Vagina (tissue), 2 donors: Measurements from ENCODE around the gene VSIR. TPM values are rescaled to one million over a fixed set of nuclear protein-coding genes. Genes with fewer than 3 reads are reported as not detected.

Experiments used
- DNase-seq, 2 donors: peaks; one replicate each; pipeline ENCODE4 v3.0.0-alpha.2; 2017; ENCODE audit errors: extremely low spot score in 2 of 2
- H3K27ac ChIP-seq: fragments of 200-600 bp; sonication (generic); one replicate; pipeline ENCODE4 v1.5.1; 2019
- H3K27me3 ChIP-seq: fragments of 200-600 bp; sonication (generic); one replicate; pipeline ENCODE4 v1.5.1; 2019
- H3K36me3 ChIP-seq, 2 donors: fragments of 200-600 bp; sonication (generic); one replicate each; pipeline ENCODE4 v1.5.1; 2017 to 2019
- H3K4me1 ChIP-seq: fragments of 200-600 bp; sonication (generic); one replicate; pipeline ENCODE4 v1.5.1; 2019
- H3K4me3 ChIP-seq, 2 donors: fragments of 200-600 bp; sonication (generic); 1 replicate in 1 of 2; 2 replicates in 1 of 2; pipeline ENCODE4 v1.5.1; 2016 to 2019
- H3K9me3 ChIP-seq: fragments of 200-600 bp; sonication (generic); one replicate; pipeline ENCODE4 v1.5.1; 2019
- CTCF ChIP-seq, 3 experiments: fragments of 450-650 bp in 2 of 3; fragments of 200-600 bp in 1 of 3; sonication (generic) in 1 of 3; IDR thresholded peaks; one replicate each; pipeline ENCODE4 v1.5.1; 2017 to 2019; ENCODE audit warnings: antibody characterized with exemption in 3 of 3, mild to moderate bottlenecking in 2 of 3, moderate library complexity in 2 of 3
- POLR2A ChIP-seq, 2 donors: fragments of 450-650 bp; IDR thresholded peaks; one replicate each; pipeline ENCODE4 v1.6.1; 2017; ENCODE audit warnings: antibody characterized with exemption in 2 of 2, mild to moderate bottlenecking in 2 of 2, moderate library complexity in 2 of 2
- POLR2AphosphoS5 ChIP-seq, 2 donors: sonication (generic); formaldehyde crosslinking; IDR thresholded peaks; one replicate each; pipeline ENCODE4 v1.9.0; 2017; ENCODE audit warnings: antibody characterized with exemption in 2 of 2, mild to moderate bottlenecking in 2 of 2, low read depth in 1 of 2; ENCODE audit not compliant: insufficient read depth in 1 of 2
- intact Hi-C: fragments of 100-400 bp; cut with DNase I; formaldehyde crosslinking; loops from one replicate; pipeline ENCODE4 v1.15.1; 2023
- total RNA-seq: library from RNA; depleted of rRNA; stranded (reverse); fragments of >200 nt; gene quantifications from one replicate; pipeline ENCODE4 v1.2.3, GENCODE V29; 2016

Gene VSIR
- total RNA-seq, 1 donor from 2014 or later = 96.5 TPM

- Histone ChIP-seq H3K4me1 (peaks cover 14% of the 10 kb centered on the region), H3K9me3 (no peaks in the 10 kb centered on the region), H3K27me3 (no peaks in the 10 kb centered on the region), H3K4me3 (no peak overlapping the region), H3K27ac (no peak overlapping the region), H3K36me3 (no peaks in the 10 kb centered on the region)
- no peak for TF ChIP-seq POLR2A (IDR thresholded peaks at IDR 0.05)
- TF ChIP-seq POLR2AphosphoS5 (IDR thresholded peaks at IDR 0.05; ENCODE audit: insufficient read depth in 1 of 2, low read depth in 1 of 2) = no peak
- TF ChIP-seq CTCF (IDR thresholded peaks at IDR 0.05) = no peak
- DNase-seq = no peak
- intact Hi-C loops = loop anchor here (10.0 kb wide), 1 partner anchor 413 kb away; the partner anchor contains the start of gene CDH23
Measured at GRCh38 chr10:71807557-71808510, 34.5 kb upstream of the VSIR start.

GRCh38 chr10:71806704-71807556 lies 33.6 kb upstream of the VSIR start:
- TF ChIP-seq CTCF (IDR thresholded peaks at IDR 0.05) (no peak), POLR2A (IDR thresholded peaks at IDR 0.05) (no peak), POLR2AphosphoS5 (IDR thresholded peaks at IDR 0.05; ENCODE audit: insufficient read depth in 1 of 2, low read depth in 1 of 2) (no peak)
- Histone ChIP-seq H3K9me3 (no peaks in the 10 kb centered on the region), H3K4me3 (no peak overlapping the region), H3K27ac (no peak overlapping the region), H3K36me3 (no peaks in the 10 kb centered on the region), H3K27me3 (no peaks in the 10 kb centered on the region), H3K4me1 (peaks cover 6% of the 10 kb centered on the region)
- intact Hi-C loops = loop anchor here (10.0 kb wide), 1 partner anchor 412 kb away; the partner anchor contains the start of gene CDH23
- no peak for DNase-seq

GRCh38 chr10:71805776-71806703 lies 32.7 kb upstream of the VSIR start:
- Histone ChIP-seq H3K4me1 (no peaks in the 10 kb centered on the region), H3K27ac (no peak overlapping the region), H3K27me3 (no peaks in the 10 kb centered on the region), H3K9me3 (no peaks in the 10 kb centered on the region), H3K36me3 (no peaks in the 10 kb centered on the region), H3K4me3 (no peak overlapping the region)
- TF ChIP-seq CTCF (IDR thresholded peaks at IDR 0.05) = no peak
- no peak for DNase-seq
- intact Hi-C loops = loop anchor here (10.0 kb wide), 1 partner anchor 411 kb away; the partner anchor contains the start of gene CDH23

GRCh38 chr10:71804077-71804476 lies 30.8 kb upstream of the VSIR start:
- H3K4me3 ChIP-seq = no peak overlapping the region
- intact Hi-C loops = loop anchor here (10.0 kb wide), 1 partner anchor 409 kb away; the partner anchor contains the start of gene CDH23
- H3K36me3 ChIP-seq = no peaks in the 10 kb centered on the region
- no peaks in the 10 kb centered on the region for H3K27me3 ChIP-seq
- no peaks in the 10 kb centered on the region for H3K4me1 ChIP-seq
- no peaks in the 10 kb centered on the region for H3K9me3 ChIP-seq
- no peak for DNase-seq
- TF ChIP-seq POLR2AphosphoS5 (IDR thresholded peaks at IDR 0.05; ENCODE audit: insufficient read depth in 1 of 2, low read depth in 1 of 2) (no peak), CTCF (IDR thresholded peaks at IDR 0.05) (no peak), POLR2A (IDR thresholded peaks at IDR 0.05) (no peak)
- H3K27ac ChIP-seq = no peak overlapping the region
